Lung (tissue), 12 donors: ENCODE results near the gene PRDM10. TPM values are rescaled to one million over a fixed set of nuclear protein-coding genes. Genes with fewer than 3 reads are reported as not detected.

Source experiments
- ATAC-seq: fragments of 200-7000 bp; cut with Tn5 transposase; one replicate; pipeline ENCODE4 v1.9.1; 2020; ENCODE audit warnings: moderate number of reproducible peaks; ENCODE audit not compliant: insufficient read depth, low FRiP score
- DNase-seq, 3 donors: peaks; one replicate each; pipeline ENCODE4 v3.0.0-alpha.2; 2013 to 2017
- H3K27ac ChIP-seq, 2 donors: one replicate each; pipeline ENCODE4 v1.5.1; 2013; ENCODE audit warnings: mild to moderate bottlenecking in 2 of 2, moderate library complexity in 2 of 2, control low read depth in 1 of 2, inconsistent platforms in 1 of 2, low read depth in 1 of 2, low read length in 1 of 2
- H3K27me3 ChIP-seq, 3 donors: one replicate each; pipeline ENCODE4 v1.5.1; 2013; ENCODE audit warnings: low read length in 2 of 3; ENCODE audit not compliant: control insufficient read depth in 3 of 3, insufficient read depth in 3 of 3
- H3K36me3 ChIP-seq, 4 donors: one replicate each; pipeline ENCODE4 v1.5.1; 2013; ENCODE audit warnings: low read length in 4 of 4, mild to moderate bottlenecking in 1 of 4, moderate library complexity in 1 of 4; ENCODE audit not compliant: control insufficient read depth in 4 of 4, insufficient read depth in 4 of 4
- H3K4me1 ChIP-seq, 5 donors: one replicate each; pipeline ENCODE4 v1.5.1; 2013; ENCODE audit warnings: low read length in 5 of 5, mild to moderate bottlenecking in 2 of 5, moderate library complexity in 1 of 5; ENCODE audit not compliant: control insufficient read depth in 5 of 5, insufficient read depth in 5 of 5
- H3K4me3 ChIP-seq: one replicate; pipeline ENCODE4 v1.5.1; 2013; ENCODE audit warnings: mild to moderate bottlenecking, control low read depth, moderate library complexity
- H3K9ac ChIP-seq, 2 donors: one replicate each; pipeline ENCODE4 v1.5.1; 2013; ENCODE audit warnings: low read length in 2 of 2, control low read depth in 1 of 2; ENCODE audit not compliant: insufficient read depth in 1 of 2
- H3K9me3 ChIP-seq, 4 donors: one replicate each; pipeline ENCODE4 v1.5.1; 2013; ENCODE audit warnings: low read length in 3 of 4, mild to moderate bottlenecking in 1 of 4, moderate library complexity in 1 of 4; ENCODE audit not compliant: control insufficient read depth in 4 of 4, insufficient read depth in 3 of 4
- WGBS, 2 donors: extraction: QIAGEN DNeasy Blood & Tissue Kit; methylation state at CpG; one replicate each; pipeline ENCODE4 v1.1.7; 2013; 5-methylcytosine and 5-hydroxymethylcytosine counted together
- polyA plus RNA-seq, 2 donors: library from polyadenylated mRNA; stranded (reverse); fragments of 200-250 nt; gene quantifications; one replicate each; pipeline ENCODE4 v1.2.1, GENCODE V29; 2013
- total RNA-seq, 2 donors: library from RNA; depleted of rRNA in 1 of 2; stranded (reverse); fragments of >200 nt in 1 of 2; gene quantifications; one replicate each; pipeline ENCODE4 v1.2.1, GENCODE V29; 2014 to 2021
- TF ChIP-seq, protein P1 (sequence below): IDR thresholded peaks from 2 replicates; pipeline ENCODE4 v1.5.1; 2012; ENCODE audit warnings: mild to moderate bottlenecking; ENCODE audit errors: control extremely low read depth, extremely low read depth
- donor health status: control.
- donor health status: control.
- donor health status: Bipolar disorder and iron deficiency.
- donor health status: healthy.
- donor health status: DM: yes; HTN: yes; CAD: no.

PRDM10 gene
- total and polyA plus RNA-seq, 4 donors: 2.3 to 19.0 (median 5.7) TPM

- H3K4me1 ChIP-seq: no peaks in the 10 kb centered on the region
- H3K27me3 ChIP-seq: no peaks in the 10 kb centered on the region
- DNase-seq: no peak
- WGBS, 2 donors: 55 to 57% methylated on average over 3 of the region's 3 CpGs
- no peaks in the 10 kb centered on the region for H3K36me3 ChIP-seq
- no peaks in the 10 kb centered on the region for H3K9me3 ChIP-seq
- no peak overlapping the region for H3K27ac ChIP-seq
- TF ChIP-seq, protein P1, sequence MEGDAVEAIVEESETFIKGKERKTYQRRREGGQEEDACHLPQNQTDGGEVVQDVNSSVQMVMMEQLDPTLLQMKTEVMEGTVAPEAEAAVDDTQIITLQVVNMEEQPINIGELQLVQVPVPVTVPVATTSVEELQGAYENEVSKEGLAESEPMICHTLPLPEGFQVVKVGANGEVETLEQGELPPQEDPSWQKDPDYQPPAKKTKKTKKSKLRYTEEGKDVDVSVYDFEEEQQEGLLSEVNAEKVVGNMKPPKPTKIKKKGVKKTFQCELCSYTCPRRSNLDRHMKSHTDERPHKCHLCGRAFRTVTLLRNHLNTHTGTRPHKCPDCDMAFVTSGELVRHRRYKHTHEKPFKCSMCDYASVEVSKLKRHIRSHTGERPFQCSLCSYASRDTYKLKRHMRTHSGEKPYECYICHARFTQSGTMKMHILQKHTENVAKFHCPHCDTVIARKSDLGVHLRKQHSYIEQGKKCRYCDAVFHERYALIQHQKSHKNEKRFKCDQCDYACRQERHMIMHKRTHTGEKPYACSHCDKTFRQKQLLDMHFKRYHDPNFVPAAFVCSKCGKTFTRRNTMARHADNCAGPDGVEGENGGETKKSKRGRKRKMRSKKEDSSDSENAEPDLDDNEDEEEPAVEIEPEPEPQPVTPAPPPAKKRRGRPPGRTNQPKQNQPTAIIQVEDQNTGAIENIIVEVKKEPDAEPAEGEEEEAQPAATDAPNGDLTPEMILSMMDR: no peak
- ATAC-seq: no peak
- no peak overlapping the region for H3K4me3 ChIP-seq
- no peak overlapping the region for H3K9ac ChIP-seq
These were observed 26.5 kb upstream of the PRDM10 start for GRCh38 chr11:130029137-130029536.

DNA sequence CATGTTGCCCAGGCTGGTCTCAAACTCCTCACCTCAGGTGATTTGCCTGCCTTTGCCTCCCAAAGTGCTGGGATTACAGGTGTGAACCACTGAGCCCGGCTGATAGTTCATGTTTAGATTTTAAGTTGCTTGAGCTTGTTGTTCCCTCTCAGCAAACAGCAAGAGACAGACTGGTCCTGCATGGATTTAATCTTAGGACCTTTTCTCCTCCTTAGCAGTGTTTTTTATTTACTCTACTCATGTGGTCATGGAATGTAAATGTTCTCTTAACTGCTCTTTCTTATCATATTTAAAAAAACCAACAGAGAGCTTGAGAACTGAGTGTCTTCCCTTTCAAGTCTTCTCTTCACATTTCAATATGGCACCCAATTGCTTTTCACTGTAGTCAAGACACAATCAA, 22.7 kb upstream of the PRDM10 start:
- H3K27ac ChIP-seq: no peak overlapping the region
- TF ChIP-seq, protein P1: no peak
- no peak overlapping the region for H3K9ac ChIP-seq
- no peaks in the 10 kb centered on the region for H3K27me3 ChIP-seq
- ATAC-seq (no peak), DNase-seq (no peak)
- H3K9me3 ChIP-seq: no peaks in the 10 kb centered on the region
- no peaks in the 10 kb centered on the region for H3K36me3 ChIP-seq
- no peak overlapping the region for H3K4me3 ChIP-seq
- H3K4me1 ChIP-seq: peaks cover 0 to 3% (median 0%) of the 10 kb centered on the region in 5 donors
- WGBS, 2 donors: 74 to 82% methylated on average over 1 of the region's 1 CpG

GRCh38 chr11:130024361-130024760, 21.7 kb upstream of the PRDM10 start:
- 70 to 84% methylated on average over 1 of the region's 1 CpG for whole genome bisulfite sequencing, 2 donors
- H3K4me3 ChIP-seq: no peak overlapping the region
- ATAC-seq: no peak

More at GRCh38 chr11:130024361-130024760, 21.7 kb upstream of the PRDM10 start:
- no peak overlapping the region for H3K27ac ChIP-seq
- no peaks in the 10 kb centered on the region for H3K27me3 ChIP-seq
- TF ChIP-seq, protein P1: no peak
- no peak overlapping the region for H3K9ac ChIP-seq
- no peak for DNase-seq
- H3K4me1 ChIP-seq: peaks cover 0 to 3% (median 0%) of the 10 kb centered on the region in 5 donors
- no peaks in the 10 kb centered on the region for H3K36me3 ChIP-seq
- H3K9me3 ChIP-seq: no peaks in the 10 kb centered on the region
